Measurements from ENCODE around the gene HIPK3.

GRCh38 chr11:33211153-33211552 lies 46.0 kb upstream of the HIPK3 start:
- no peak for TF ChIP-seq POLR2AphosphoS5 (IDR thresholded peaks at IDR 0.05; ENCODE audit: low read depth, low read length)
- no peak for TF ChIP-seq POLR2A (IDR thresholded peaks at IDR 0.05; ENCODE audit: low read depth, low read length)
- no peak for TF ChIP-seq TAF1 (IDR thresholded peaks at IDR 0.05; ENCODE audit: borderline replicate concordance, low read depth, low read length)

Measured in GM12892 (cell line).